GM12878 (cell line): ENCODE measurements around the gene APOL4. TPM values are rescaled to one million over a fixed set of nuclear protein-coding genes. Genes with fewer than 3 reads are reported as not detected.

Experiments
- ATAC-seq: fragments of 200-7000 bp; cut with Tn5 transposase; 3 replicates; pipeline ENCODE4 v1.9.1; 2020; ENCODE audit warnings: mild to moderate bottlenecking, moderate library complexity
- BruUV-seq: library from RNA; stranded (reverse); fragments of 400-500 nt; replicated peaks from 2 replicates; lab custom pipeline; 2021; lab: Mats Ljungman, UMichigan
- CTCF ChIA-PET: fragments of 300-600 bp; sonication (Branson Sonifier 250); formaldehyde crosslinking; extraction: SDS; loops from one replicate; lab custom pipeline; 2021; ENCODE audit warnings: inconsistent platforms; lab: Yijun Ruan, JAX
- POLR2A ChIA-PET: fragments of 350-600 bp; formaldehyde crosslinking; extraction: SDS; loops from one replicate; lab custom pipeline; 2021; ENCODE audit warnings: inconsistent platforms; lab: Charles Lee
- RAD21 ChIA-PET: fragments of 300-600 bp; sonication (Branson Sonifier 250); formaldehyde crosslinking; loops from one replicate; lab custom pipeline; 2023; ENCODE audit warnings: antibody characterized with exemption; ENCODE audit not compliant: unreplicated experiment; lab: Charles Lee
- SMC1A ChIA-PET: fragments of 300-600 bp; sonication (Branson Sonifier 250); formaldehyde crosslinking; loops from one replicate; lab custom pipeline; 2023; ENCODE audit not compliant: unreplicated experiment, uncharacterized antibody; lab: Charles Lee
- DNase-seq: peaks from one replicate; pipeline ENCODE4 v3.0.0-alpha.2; 2011; ENCODE audit warnings: low read depth, low spot score
- FAIRE-seq: peaks from 3 replicates; lab custom pipeline; 2011; peaks lifted over from hg19 to GRCh38; lab: Jason Lieb, UNC
- H2AFZ ChIP-seq: 2 replicates; pipeline ENCODE4 v1.6.0; 2011; ENCODE audit warnings: low read depth, low read length, control low read depth; ENCODE audit not compliant: control insufficient read depth
- H3K27ac ChIP-seq: 2 replicates; pipeline ENCODE4 v1.5.1; 2011; ENCODE audit warnings: control low read depth; ENCODE audit not compliant: control insufficient read depth, insufficient read depth
- H3K27me3 ChIP-seq, 2 experiments: replicated peaks in 1 of 2; 2 replicates each; pipeline versions ENCODE4 v1.6.0 to v1.6.1; 2011; ENCODE audit warnings: low read length in 1 of 2; ENCODE audit not compliant: control insufficient read depth in 2 of 2, insufficient read depth in 2 of 2
- H3K36me3 ChIP-seq, 2 experiments: 2 replicates each; pipeline ENCODE4 v1.5.1; 2011; ENCODE audit warnings: low read length in 1 of 2; ENCODE audit not compliant: control insufficient read depth in 2 of 2, insufficient read depth in 2 of 2
- H3K4me1 ChIP-seq: 2 replicates; pipeline ENCODE4 v1.6.1; 2011; ENCODE audit warnings: mild to moderate bottlenecking, low read length, moderate library complexity, mixed read lengths; ENCODE audit not compliant: control insufficient read depth, insufficient read depth
- H3K4me2 ChIP-seq: 2 replicates; pipeline ENCODE4 v1.6.0; 2011; ENCODE audit warnings: control low read depth; ENCODE audit not compliant: control insufficient read depth, insufficient read depth
- H3K4me3 ChIP-seq: fragments of 200-600 bp; sonication (generic); 2 replicates; pipeline ENCODE4 v1.5.1; 2016
- H3K79me2 ChIP-seq: 2 replicates; pipeline ENCODE4 v1.6.0; 2011; ENCODE audit warnings: low read length; ENCODE audit not compliant: control insufficient read depth, insufficient read depth
- H3K9ac ChIP-seq: 2 replicates; pipeline ENCODE4 v1.8.0; 2011; ENCODE audit warnings: low read length, control low read depth, mixed read lengths; ENCODE audit not compliant: control insufficient read depth, insufficient read depth
- H3K9me3 ChIP-seq: replicated peaks from 3 replicates; pipeline ENCODE4 v1.5.1; 2011; ENCODE audit warnings: mild to moderate bottlenecking, low read length; ENCODE audit not compliant: control insufficient read depth, insufficient read depth
- H4K20me1 ChIP-seq: 2 replicates; pipeline ENCODE4 v1.6.0; 2011; ENCODE audit not compliant: control insufficient read depth, insufficient read depth
- CHD1 ChIP-seq: IDR thresholded peaks from 2 replicates; pipeline ENCODE4 v1.6.1; 2012; ENCODE audit warnings: low read depth, low read length, improper control_type of control experiment
- FOXK2 ChIP-seq: fragments of 450-650 bp; IDR thresholded peaks from 2 replicates; pipeline ENCODE4 v1.6.1; 2017; ENCODE audit warnings: mild to moderate bottlenecking, moderate library complexity
- MTA2 ChIP-seq: fragments of 450-650 bp; IDR thresholded peaks from 2 replicates; pipeline ENCODE4 v1.6.1; 2016; ENCODE audit warnings: low read depth, mild to moderate bottlenecking, moderate library complexity
- NFIC ChIP-seq: IDR thresholded peaks from 2 replicates; pipeline ENCODE4 v1.6.1; 2012; ENCODE audit warnings: low read depth, mild to moderate bottlenecking, inconsistent platforms, low read length, moderate library complexity
- RFX5 ChIP-seq: IDR thresholded peaks from 2 replicates; pipeline ENCODE4 v1.6.1; 2011; ENCODE audit warnings: low read depth, low read length, improper control_type of control experiment
- SPI1 ChIP-seq: IDR thresholded peaks from 2 replicates; pipeline ENCODE4 v1.6.1; 2011; ENCODE audit warnings: low read depth, mild to moderate bottlenecking, low read length, moderate library complexity, borderline replicate concordance; ENCODE audit not compliant: insufficient read depth
- WGBS: methylation state at CpG from one replicate; pipeline ENCODE4 v1.1.6; 2016; ENCODE audit warnings: low lambda C conversion rate; ENCODE audit not compliant: insufficient replicate concordance, insufficient coverage; ENCODE audit errors: missing lambda C conversion rate; 5-methylcytosine and 5-hydroxymethylcytosine counted together
- in situ Hi-C: fragments of 300-500 bp; cut with MboI; formaldehyde crosslinking; loops from 9 replicates; pipeline ENCODE4 v1.14.3; 2018; ENCODE audit warnings: mixed read lengths
- intact Hi-C: fragments of 100-400 bp; cut with micrococcal nuclease; formaldehyde crosslinking; loops from one replicate; pipeline ENCODE4 v1.14.2; 2022; ENCODE audit not compliant: unreplicated experiment
- polyA plus RNA-seq, 11 experiments: library from polyadenylated mRNA; depleted of rRNA in 4 of 11; unstranded in 6 of 11; stranded (reverse) in 5 of 11; fragments of >200 nt; fragmentation: Nextera tagmentation in 4 of 11; fragmentation: Illumina TruSeq in 1 of 11; extraction: Ambion mirVana in 4 of 11; extraction: Trizol in 1 of 11; gene quantifications; 1 replicate in 1 of 11; 2 replicates in 10 of 11; pipeline versions ENCODE4 v1.2.1 to v1.2.3, GENCODE V29; 2011 to 2016; ENCODE audit warnings: inconsistent platforms in 2 of 11, missing spikeins in 2 of 11, low read depth in 1 of 11
- total RNA-seq, 4 experiments: library from RNA; depleted of rRNA in 3 of 4; stranded (reverse); fragments of >200 nt in 3 of 4; fragmentation: Illumina TruSeq in 1 of 4; extraction: Trizol in 1 of 4; gene quantifications; 2 replicates each; pipeline versions ENCODE4 v1.2.1 to v1.2.3, GENCODE V29; 2013 to 2021
- TF ChIP-seq, protein P1 (sequence below): IDR thresholded peaks from 2 replicates; pipeline ENCODE4 v1.6.1; 2012; ENCODE audit warnings: low read length, inconsistent platforms
- TF ChIP-seq, protein P2 (sequence below): fragments of 450-650 bp; IDR thresholded peaks from 2 replicates; pipeline ENCODE4 v1.6.1; 2016; ENCODE audit warnings: mild to moderate bottlenecking
- TF ChIP-seq, protein P3 (sequence below): fragments of 450-650 bp; IDR thresholded peaks from 2 replicates; pipeline ENCODE4 v1.6.1; 2017; ENCODE audit warnings: mild to moderate bottlenecking, moderate library complexity

The APOL4 gene
- total and polyA plus RNA-seq, 10 of the 15 experiments (the other 5 are each of a cell fraction or from before 2014, with no cell fraction given): 0.03 to 0.24 (median 0.19) TPM; not detected in 7

DNA sequence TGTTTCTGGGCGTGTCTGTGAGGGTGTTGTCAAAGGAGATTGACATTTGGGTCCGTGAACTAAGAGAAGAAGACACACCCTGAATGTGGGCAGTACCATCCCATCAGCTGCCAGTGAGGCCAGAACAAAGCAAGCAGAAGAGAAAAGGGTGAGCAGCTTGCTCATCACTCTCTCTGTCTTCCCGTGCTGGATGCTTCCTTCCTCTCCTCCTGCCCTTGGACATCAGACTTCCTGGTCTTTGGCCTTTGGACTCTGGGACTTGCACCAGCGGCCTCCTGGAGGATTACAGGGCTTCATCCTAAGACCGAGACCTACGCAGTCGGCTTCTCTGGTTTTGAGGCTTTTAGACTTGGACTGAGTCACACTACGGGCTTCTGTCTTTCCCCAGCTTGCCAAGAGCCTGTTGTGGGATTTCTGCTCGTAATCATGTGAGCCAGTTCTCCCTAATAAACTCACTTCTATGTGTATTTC lies 18.9 kb upstream of the APOL4 start:
- no peak overlapping the region for H3K9ac ChIP-seq
- H3K4me2 ChIP-seq: no peak overlapping the region
- no peak for DNase-seq
- peak; percentile 18 for FAIRE-seq
- SMC1A ChIA-PET: interaction anchor here (0.7 to 1.3 kb wide), 8 partner anchors 9 to 221 kb away, joined by 3 to 9 read pairs (median 4); partner anchors contain the start of gene APOL2
- in situ Hi-C loops (no loop called here), intact Hi-C loops (no loop called here)
- RAD21 ChIA-PET: interaction anchor here (2.0 to 2.2 kb wide), 2 partner anchors 24 to 26 kb away, joined by 5 to 8 read pairs; no protein-coding TSS in a partner anchor
- no peak overlapping the region for H2AFZ ChIP-seq
- POLR2A ChIA-PET: no interaction called here
- no peaks in the 10 kb centered on the region for H4K20me1 ChIP-seq
- H3K27ac ChIP-seq: no peak overlapping the region
- no peaks in the 10 kb centered on the region for H3K9me3 ChIP-seq
- BruUV-seq: no TSS peak
- H3K79me2 ChIP-seq: no peaks in the 10 kb centered on the region
- ATAC-seq: peak; percentile 44; the same call in 1 of the 3 replicates
- CTCF ChIA-PET: interaction anchor here (0.6 to 4.0 kb wide), 13 partner anchors 9 to 266 kb away, joined by 3 to 32 read pairs (median 4); partner anchors contain the start of gene APOL1
- WGBS: 41% methylated on average over 9 of the region's 9 CpGs
- no peaks in the 10 kb centered on the region for H3K4me1 ChIP-seq
- no peaks in the 10 kb centered on the region for H3K36me3 ChIP-seq
- H3K27me3 ChIP-seq: no peaks in the 10 kb centered on the region
- TF ChIP-seq RFX5: no peak
- no peak for TF ChIP-seq FOXK2
- TF ChIP-seq, protein P1, sequence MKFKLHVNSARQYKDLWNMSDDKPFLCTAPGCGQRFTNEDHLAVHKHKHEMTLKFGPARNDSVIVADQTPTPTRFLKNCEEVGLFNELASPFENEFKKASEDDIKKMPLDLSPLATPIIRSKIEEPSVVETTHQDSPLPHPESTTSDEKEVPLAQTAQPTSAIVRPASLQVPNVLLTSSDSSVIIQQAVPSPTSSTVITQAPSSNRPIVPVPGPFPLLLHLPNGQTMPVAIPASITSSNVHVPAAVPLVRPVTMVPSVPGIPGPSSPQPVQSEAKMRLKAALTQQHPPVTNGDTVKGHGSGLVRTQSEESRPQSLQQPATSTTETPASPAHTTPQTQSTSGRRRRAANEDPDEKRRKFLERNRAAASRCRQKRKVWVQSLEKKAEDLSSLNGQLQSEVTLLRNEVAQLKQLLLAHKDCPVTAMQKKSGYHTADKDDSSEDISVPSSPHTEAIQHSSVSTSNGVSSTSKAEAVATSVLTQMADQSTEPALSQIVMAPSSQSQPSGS: no peak
- TF ChIP-seq, all 136 proteins: peak for 0
- H3K4me3 ChIP-seq: no peak overlapping the region

DNA sequence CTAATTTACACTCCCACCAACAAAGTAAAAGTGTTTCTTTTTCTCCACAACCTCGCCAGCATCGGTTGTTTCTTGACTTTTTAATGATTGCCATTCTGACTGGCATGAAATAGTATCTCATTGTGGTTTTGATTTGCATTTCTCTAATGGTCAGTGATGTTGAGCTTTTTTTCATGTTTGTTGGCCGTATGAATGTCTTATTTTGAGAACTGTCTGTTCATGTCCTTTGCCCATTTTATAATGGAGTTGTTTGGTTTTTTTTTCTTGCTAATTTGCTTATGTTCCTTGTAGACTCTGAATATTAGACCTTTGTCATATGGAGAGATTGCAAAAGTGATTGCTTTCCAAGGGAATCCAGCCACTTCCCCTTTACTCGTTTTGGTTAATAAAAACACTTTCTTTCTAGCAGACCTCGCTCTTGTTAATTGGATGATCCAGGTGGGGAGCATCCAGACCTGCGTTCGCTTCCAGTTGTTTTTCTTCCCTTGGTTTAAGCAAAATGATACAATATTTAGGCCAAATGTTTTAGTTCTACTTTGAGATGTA lies 17.1 kb upstream of the APOL4 start:
- no peak overlapping the region for H2AFZ ChIP-seq
- H3K27ac ChIP-seq: no peak overlapping the region
- SMC1A ChIA-PET: interaction anchor here (1.0 to 2.4 kb wide), 5 partner anchors 9 to 60 kb away, joined by 3 to 9 read pairs (median 5); no protein-coding TSS in a partner anchor
- intact Hi-C loops (no loop called here), in situ Hi-C loops (no loop called here)
- no peaks in the 10 kb centered on the region for H4K20me1 ChIP-seq
- DNase-seq (no peak), FAIRE-seq (no peak), ATAC-seq (no peak)
- POLR2A ChIA-PET: interaction anchor here (1.6 kb wide), 1 partner anchor 21 kb away, joined by 4 read pairs; no protein-coding TSS in a partner anchor
- H3K9ac ChIP-seq: no peak overlapping the region
- no peaks in the 10 kb centered on the region for H3K36me3 ChIP-seq
- no peak overlapping the region for H3K4me3 ChIP-seq
- H3K27me3 ChIP-seq: no peaks in the 10 kb centered on the region
- RAD21 ChIA-PET: no interaction called here
- no peaks in the 10 kb centered on the region for H3K4me1 ChIP-seq
- no peaks in the 10 kb centered on the region for H3K9me3 ChIP-seq
- BruUV-seq: no TSS peak
- 37% methylated on average over 7 of the region's 7 CpGs for WGBS
- no peaks in the 10 kb centered on the region for H3K79me2 ChIP-seq
- H3K4me2 ChIP-seq: no peak overlapping the region
- CTCF ChIA-PET: interaction anchor here (1.4 kb wide), 1 partner anchor 59 kb away, joined by 3 read pairs; no protein-coding TSS in a partner anchor
- TF ChIP-seq, protein P2, sequence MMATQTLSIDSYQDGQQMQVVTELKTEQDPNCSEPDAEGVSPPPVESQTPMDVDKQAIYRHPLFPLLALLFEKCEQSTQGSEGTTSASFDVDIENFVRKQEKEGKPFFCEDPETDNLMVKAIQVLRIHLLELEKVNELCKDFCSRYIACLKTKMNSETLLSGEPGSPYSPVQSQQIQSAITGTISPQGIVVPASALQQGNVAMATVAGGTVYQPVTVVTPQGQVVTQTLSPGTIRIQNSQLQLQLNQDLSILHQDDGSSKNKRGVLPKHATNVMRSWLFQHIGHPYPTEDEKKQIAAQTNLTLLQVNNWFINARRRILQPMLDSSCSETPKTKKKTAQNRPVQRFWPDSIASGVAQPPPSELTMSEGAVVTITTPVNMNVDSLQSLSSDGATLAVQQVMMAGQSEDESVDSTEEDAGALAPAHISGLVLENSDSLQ: peak; percentile 30; the same call in 1 of the 2 replicates
- TF ChIP-seq SPI1 (0 out of 2 replicates have a peak, but pooled peaks have one; percentile 6), NFIC (no peak), MTA2 (peak; percentile 22; the same call in 1 of the 2 replicates), CHD1 (no peak)
- TF ChIP-seq, protein P3, sequence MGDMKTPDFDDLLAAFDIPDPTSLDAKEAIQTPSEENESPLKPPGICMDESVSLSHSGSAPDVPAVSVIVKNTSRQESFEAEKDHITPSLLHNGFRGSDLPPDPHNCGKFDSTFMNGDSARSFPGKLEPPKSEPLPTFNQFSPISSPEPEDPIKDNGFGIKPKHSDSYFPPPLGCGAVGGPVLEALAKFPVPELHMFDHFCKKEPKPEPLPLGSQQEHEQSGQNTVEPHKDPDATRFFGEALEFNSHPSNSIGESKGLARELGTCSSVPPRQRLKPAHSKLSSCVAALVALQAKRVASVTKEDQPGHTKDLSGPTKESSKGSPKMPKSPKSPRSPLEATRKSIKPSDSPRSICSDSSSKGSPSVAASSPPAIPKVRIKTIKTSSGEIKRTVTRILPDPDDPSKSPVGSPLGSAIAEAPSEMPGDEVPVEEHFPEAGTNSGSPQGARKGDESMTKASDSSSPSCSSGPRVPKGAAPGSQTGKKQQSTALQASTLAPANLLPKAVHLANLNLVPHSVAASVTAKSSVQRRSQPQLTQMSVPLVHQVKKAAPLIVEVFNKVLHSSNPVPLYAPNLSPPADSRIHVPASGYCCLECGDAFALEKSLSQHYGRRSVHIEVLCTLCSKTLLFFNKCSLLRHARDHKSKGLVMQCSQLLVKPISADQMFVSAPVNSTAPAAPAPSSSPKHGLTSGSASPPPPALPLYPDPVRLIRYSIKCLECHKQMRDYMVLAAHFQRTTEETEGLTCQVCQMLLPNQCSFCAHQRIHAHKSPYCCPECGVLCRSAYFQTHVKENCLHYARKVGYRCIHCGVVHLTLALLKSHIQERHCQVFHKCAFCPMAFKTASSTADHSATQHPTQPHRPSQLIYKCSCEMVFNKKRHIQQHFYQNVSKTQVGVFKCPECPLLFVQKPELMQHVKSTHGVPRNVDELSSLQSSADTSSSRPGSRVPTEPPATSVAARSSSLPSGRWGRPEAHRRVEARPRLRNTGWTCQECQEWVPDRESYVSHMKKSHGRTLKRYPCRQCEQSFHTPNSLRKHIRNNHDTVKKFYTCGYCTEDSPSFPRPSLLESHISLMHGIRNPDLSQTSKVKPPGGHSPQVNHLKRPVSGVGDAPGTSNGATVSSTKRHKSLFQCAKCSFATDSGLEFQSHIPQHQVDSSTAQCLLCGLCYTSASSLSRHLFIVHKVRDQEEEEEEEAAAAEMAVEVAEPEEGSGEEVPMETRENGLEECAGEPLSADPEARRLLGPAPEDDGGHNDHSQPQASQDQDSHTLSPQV: no peak
